GM10248 (cell line): Measurements from ENCODE around the gene ZNF468.
"Not testable (repeated sequence)": the region's sequence is repeated elsewhere in the genome, so short reads cannot be mapped to it uniquely, and the experiment has no call there.

Experiments used
- CTCF ChIA-PET: fragments of 300-600 bp; sonication (Branson Sonifier 250); formaldehyde crosslinking; extraction: SDS; loops from one replicate; lab custom pipeline; 2021; ENCODE audit warnings: antibody characterized with exemption; lab: Yijun Ruan, JAX
- POLR2A ChIA-PET: fragments of 350-650 bp; sonication (Branson Sonifier 250); formaldehyde crosslinking; extraction: SDS; loops from one replicate; lab custom pipeline; 2020; ENCODE audit warnings: antibody characterized with exemption; lab: Yijun Ruan, JAX
- DNase-seq: peaks from one replicate; pipeline ENCODE4 v3.0.0; 2012; ENCODE audit errors: extremely low spot score
- CTCF ChIP-seq: IDR thresholded peaks from 2 replicates; pipeline ENCODE4 v1.5.1; 2012; ENCODE audit warnings: mild to moderate bottlenecking, low read depth; ENCODE audit errors: extremely low read depth, missing control alignments, control extremely low read depth

The ZNF468 gene

GRCh38 chr19:52833541-52833940 is 23.9 kb downstream of the ZNF468 start:
- POLR2A ChIA-PET, result not testable (repeated sequence)

GRCh38 chr19:52829866-52830265 is 27.6 kb downstream of the ZNF468 start:
- CTCF ChIA-PET, POLR2A ChIA-PET: not testable (repeated sequence)

More at GRCh38 chr19:52833541-52833940, 23.9 kb downstream of the ZNF468 start:
- CTCF ChIA-PET, DNase-seq: not testable (repeated sequence)

GRCh38 chr19:52825765-52826164 is 31.7 kb downstream of the ZNF468 start:
- ChIA-PET POLR2A (no interaction called here), CTCF (no interaction called here)
- no peak for DNase-seq
- no peak for TF ChIP-seq CTCF

More at GRCh38 chr19:52829866-52830265, 27.6 kb downstream of the ZNF468 start:
- not testable (repeated sequence) for DNase-seq

- CTCF ChIA-PET, result interaction anchor here (1.3 kb wide), 1 partner anchor 10 kb away, joined by 3 read pairs; no protein-coding TSS in a partner anchor
- POLR2A ChIA-PET, result no interaction called here
- no peak for TF ChIP-seq CTCF
- no peak for DNase-seq
These were observed 33.7 kb downstream of the ZNF468 start for GRCh38 chr19:52823676-52824075.

- ChIA-PET CTCF (interaction anchor here (0.6 kb wide), 1 partner anchor 11 kb away, joined by 4 read pairs; no protein-coding TSS in a partner anchor), POLR2A (interaction anchor here (0.6 kb wide), 1 partner anchor 1131 kb away, joined by 3 read pairs; no protein-coding TSS in a partner anchor)
- DNase-seq, result peak; percentile 40
These were observed 36.0 kb downstream of the ZNF468 start, which contains the start of gene ZNF28 for GRCh38 chr19:52821204-52821960. Gene ZNF28 (minus strand): TSS chr19:52821633. CDS start chr19:52817958, 3,675 bp downstream.

- CTCF ChIA-PET, result interaction anchor here (0.6 kb wide), 1 partner anchor 11 kb away, joined by 4 read pairs; no protein-coding TSS in a partner anchor
- POLR2A ChIA-PET, DNase-seq: not testable (repeated sequence)
These were observed 36.8 kb downstream of the ZNF468 start for GRCh38 chr19:52820472-52821203.

- POLR2A ChIA-PET, result no interaction called here
- no peak for TF ChIP-seq CTCF
- CTCF ChIA-PET, result interaction anchor here (0.8 kb wide), 1 partner anchor 11 kb away, joined by 4 read pairs; no protein-coding TSS in a partner anchor
- DNase-seq, result no peak
These were observed 47.6 kb downstream of the ZNF468 start for GRCh38 chr19:52809801-52810200.

- DNase-seq, POLR2A ChIA-PET, CTCF ChIA-PET: not testable (repeated sequence)
These were observed 57.3 kb downstream of the ZNF468 start for GRCh38 chr19:52799950-52800640.

- POLR2A ChIA-PET, result no interaction called here
- no peak for DNase-seq
- no peak for TF ChIP-seq CTCF
- CTCF ChIA-PET, result no interaction called here
These were observed 68.0 kb downstream of the ZNF468 start for GRCh38 chr19:52789440-52789839.
